KOPT-K1 (cell line): ENCODE data around the gene MACROD1.

Source experiments
- H3K27ac ChIP-seq: fragments of 200-600 bp; sonication (generic); 2 replicates; pipeline ENCODE4 v1.5.1; 2016; ENCODE audit warnings: antibody characterized with exemption, mild to moderate bottlenecking, low read depth, low read length; ENCODE audit not compliant: poor library complexity, severe bottlenecking
- H3K36me3 ChIP-seq: fragments of 200-600 bp; sonication (generic); 2 replicates; pipeline ENCODE4 v1.5.1; 2017; ENCODE audit warnings: antibody characterized with exemption, mild to moderate bottlenecking, low read length, moderate library complexity; ENCODE audit not compliant: insufficient read depth
- H3K9me3 ChIP-seq: fragments of 200-600 bp; sonication (generic); 2 replicates; pipeline ENCODE4 v1.5.1; 2017; ENCODE audit warnings: antibody characterized with exemption, low read length, mild to moderate bottlenecking; ENCODE audit not compliant: insufficient read depth, poor library complexity, severe bottlenecking

The MACROD1 gene

GRCh38 chr11:63961608-63962412 is 204.1 kb downstream of the MACROD1 start:
- H3K27ac ChIP-seq: no peak overlapping the region
- peaks cover 15% of the 10 kb centered on the region for H3K36me3 ChIP-seq
- H3K9me3 ChIP-seq: no peaks in the 10 kb centered on the region

GRCh38 chr11:63958008-63958407 is 207.9 kb downstream of the MACROD1 start:
- Histone ChIP-seq H3K27ac (no peak overlapping the region), H3K9me3 (no peaks in the 10 kb centered on the region), H3K36me3 (peaks cover 53% of the 10 kb centered on the region)

DNA sequence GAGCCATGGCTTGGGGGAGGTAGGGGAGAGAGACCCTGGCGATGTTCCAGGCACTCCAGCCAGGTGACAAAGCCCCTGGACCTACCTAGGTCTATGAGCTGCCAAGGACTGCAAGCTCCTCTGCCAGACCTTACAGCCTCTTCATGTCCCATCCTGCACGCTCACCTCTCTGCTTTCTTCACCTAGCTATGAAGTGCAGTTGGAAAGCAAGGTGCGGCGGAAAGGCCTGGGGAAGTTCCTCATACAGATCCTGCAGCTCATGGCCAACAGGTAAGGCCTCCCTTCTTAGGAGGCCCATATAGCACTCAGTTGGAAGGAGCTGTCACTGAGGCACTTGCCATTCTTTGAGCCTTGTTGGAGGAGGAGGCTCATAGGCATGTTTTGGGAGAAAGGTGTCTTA is 213.3 kb downstream of the MACROD1 start:
- Histone ChIP-seq H3K27ac (peak overlapping the region; percentile 50), H3K36me3 (peaks cover 86% of the 10 kb centered on the region)

GRCh38 chr11:63951779-63952536 is 214.0 kb downstream of the MACROD1 start:
- H3K9me3 ChIP-seq: no peaks in the 10 kb centered on the region
- peak overlapping the region; percentile 50 for H3K27ac ChIP-seq
- peaks cover 87% of the 10 kb centered on the region for H3K36me3 ChIP-seq

More for the DNA sequence above, 213.3 kb downstream of the MACROD1 start:
- no peaks in the 10 kb centered on the region for H3K9me3 ChIP-seq
